IPS-20b (cell line): ENCODE results near the gene LAMA2.

ENCODE experiments used
- H3K27ac ChIP-seq: one replicate; pipeline ENCODE4 v1.5.1; 2013; ENCODE audit warnings: low read length
- H3K27me3 ChIP-seq: 2 replicates; pipeline ENCODE4 v1.6.1; 2013; ENCODE audit warnings: mild to moderate bottlenecking, low read length, inconsistent platforms; ENCODE audit not compliant: insufficient read depth
- H3K36me3 ChIP-seq: 2 replicates; pipeline ENCODE4 v1.6.1; 2013; ENCODE audit warnings: low read depth, mild to moderate bottlenecking, inconsistent platforms, low read length, moderate library complexity; ENCODE audit not compliant: insufficient read depth
- H3K4me1 ChIP-seq: 2 replicates; pipeline ENCODE4 v1.6.1; 2013; ENCODE audit warnings: mild to moderate bottlenecking, control low read depth, inconsistent platforms, low read length, moderate library complexity; ENCODE audit not compliant: insufficient read depth
- H3K4me3 ChIP-seq: 2 replicates; pipeline ENCODE4 v1.5.1; 2013; ENCODE audit warnings: mild to moderate bottlenecking, low read length, inconsistent platforms
- H3K9ac ChIP-seq: 2 replicates; pipeline ENCODE4 v1.6.1; 2013; ENCODE audit warnings: low read depth, mild to moderate bottlenecking, inconsistent platforms, low read length, moderate library complexity
- H3K9me3 ChIP-seq: 2 replicates; pipeline ENCODE4 v1.6.1; 2013; ENCODE audit warnings: mild to moderate bottlenecking, low read depth, low read length, inconsistent platforms; ENCODE audit not compliant: insufficient read depth

Gene LAMA2

GRCh38 chr6:129368076-129368475 is 485.1 kb downstream of the LAMA2 start:
- Histone ChIP-seq H3K27ac (no peak overlapping the region), H3K36me3 (no peaks in the 10 kb centered on the region), H3K4me3 (no peak overlapping the region), H3K9ac (no peak overlapping the region), H3K4me1 (peaks cover 6% of the 10 kb centered on the region; the same call in 1 of the 2 replicates), H3K9me3 (no peaks in the 10 kb centered on the region), H3K27me3 (no peaks in the 10 kb centered on the region)

- Histone ChIP-seq H3K9ac (no peak overlapping the region), H3K27me3 (no peaks in the 10 kb centered on the region), H3K4me1 (peaks cover 6% of the 10 kb centered on the region; the same call in 1 of the 2 replicates), H3K9me3 (no peaks in the 10 kb centered on the region), H3K36me3 (no peaks in the 10 kb centered on the region), H3K4me3 (no peak overlapping the region), H3K27ac (no peak overlapping the region)
These were observed 486.0 kb downstream of the LAMA2 start for GRCh38 chr6:129368970-129369369.

GRCh38 chr6:129369737-129370136 is 486.8 kb downstream of the LAMA2 start:
- H3K4me1 ChIP-seq = peaks cover 6% of the 10 kb centered on the region; the same call in 1 of the 2 replicates
- no peak overlapping the region for H3K9ac ChIP-seq
- no peaks in the 10 kb centered on the region for H3K36me3 ChIP-seq
- H3K4me3 ChIP-seq = no peak overlapping the region
- no peaks in the 10 kb centered on the region for H3K27me3 ChIP-seq
- no peaks in the 10 kb centered on the region for H3K9me3 ChIP-seq
- H3K27ac ChIP-seq = no peak overlapping the region

GRCh38 chr6:129370268-129370916 is 487.5 kb downstream of the LAMA2 start:
- H3K36me3 ChIP-seq = no peaks in the 10 kb centered on the region
- H3K27ac ChIP-seq = no peak overlapping the region
- H3K9me3 ChIP-seq = no peaks in the 10 kb centered on the region
- H3K4me1 ChIP-seq = peaks cover 6% of the 10 kb centered on the region; the same call in 1 of the 2 replicates
- no peak overlapping the region for H3K4me3 ChIP-seq
- no peak overlapping the region for H3K9ac ChIP-seq
- no peaks in the 10 kb centered on the region for H3K27me3 ChIP-seq

GRCh38 chr6:129381885-129382284 is 498.9 kb downstream of the LAMA2 start:
- H3K9me3 ChIP-seq = no peaks in the 10 kb centered on the region

GRCh38 chr6:129382916-129383315 is 500.0 kb downstream of the LAMA2 start:
- Histone ChIP-seq H3K36me3 (no peaks in the 10 kb centered on the region), H3K27me3 (no peaks in the 10 kb centered on the region), H3K9ac (no peak overlapping the region), H3K4me1 (no peaks in the 10 kb centered on the region), H3K27ac (no peak overlapping the region), H3K4me3 (no peak overlapping the region), H3K9me3 (no peaks in the 10 kb centered on the region)

More at GRCh38 chr6:129381885-129382284, 498.9 kb downstream of the LAMA2 start:
- Histone ChIP-seq H3K4me3 (no peak overlapping the region), H3K36me3 (no peaks in the 10 kb centered on the region), H3K27me3 (no peaks in the 10 kb centered on the region), H3K4me1 (no peaks in the 10 kb centered on the region), H3K9ac (no peak overlapping the region), H3K27ac (no peak overlapping the region)

GRCh38 chr6:129385117-129385516 is 502.2 kb downstream of the LAMA2 start:
- no peaks in the 10 kb centered on the region for H3K4me1 ChIP-seq
- no peaks in the 10 kb centered on the region for H3K36me3 ChIP-seq
- H3K9ac ChIP-seq = no peak overlapping the region
- no peaks in the 10 kb centered on the region for H3K9me3 ChIP-seq
- H3K27me3 ChIP-seq = no peaks in the 10 kb centered on the region
- no peak overlapping the region for H3K4me3 ChIP-seq
- no peak overlapping the region for H3K27ac ChIP-seq

GRCh38 chr6:129390900-129391299 is 508.0 kb downstream of the LAMA2 start:
- Histone ChIP-seq H3K9ac (no peak overlapping the region), H3K27me3 (no peaks in the 10 kb centered on the region), H3K4me3 (no peak overlapping the region), H3K36me3 (no peaks in the 10 kb centered on the region), H3K9me3 (no peaks in the 10 kb centered on the region), H3K27ac (no peak overlapping the region), H3K4me1 (no peaks in the 10 kb centered on the region)

- no peak overlapping the region for H3K4me3 ChIP-seq
- H3K4me1 ChIP-seq = no peaks in the 10 kb centered on the region
- no peaks in the 10 kb centered on the region for H3K36me3 ChIP-seq
- no peaks in the 10 kb centered on the region for H3K27me3 ChIP-seq
- H3K9me3 ChIP-seq = no peaks in the 10 kb centered on the region
- H3K9ac ChIP-seq = no peak overlapping the region
- H3K27ac ChIP-seq = no peak overlapping the region
These were observed 510.7 kb downstream of the LAMA2 start for GRCh38 chr6:129393654-129394053.

- Histone ChIP-seq H3K4me1 (no peaks in the 10 kb centered on the region), H3K9me3 (no peaks in the 10 kb centered on the region), H3K36me3 (no peaks in the 10 kb centered on the region), H3K4me3 (no peak overlapping the region), H3K9ac (no peak overlapping the region), H3K27me3 (no peaks in the 10 kb centered on the region), H3K27ac (no peak overlapping the region)
These were observed 515.8 kb downstream of the LAMA2 start for GRCh38 chr6:129398764-129399163.

GRCh38 chr6:129402244-129402643 is 519.3 kb downstream of the LAMA2 start:
- no peaks in the 10 kb centered on the region for H3K36me3 ChIP-seq
- no peaks in the 10 kb centered on the region for H3K4me1 ChIP-seq
- no peak overlapping the region for H3K9ac ChIP-seq
- no peak overlapping the region for H3K27ac ChIP-seq
- H3K4me3 ChIP-seq = no peak overlapping the region
- no peaks in the 10 kb centered on the region for H3K9me3 ChIP-seq
- no peaks in the 10 kb centered on the region for H3K27me3 ChIP-seq

- H3K27ac ChIP-seq = no peak overlapping the region
- H3K27me3 ChIP-seq = no peaks in the 10 kb centered on the region
- H3K4me1 ChIP-seq = no peaks in the 10 kb centered on the region
- H3K9ac ChIP-seq = no peak overlapping the region
- no peak overlapping the region for H3K4me3 ChIP-seq
- H3K9me3 ChIP-seq = no peaks in the 10 kb centered on the region
- H3K36me3 ChIP-seq = no peaks in the 10 kb centered on the region
These were observed 528.2 kb downstream of the LAMA2 start for GRCh38 chr6:129411092-129411491.
